K562 (cell line): Measurements from ENCODE around the gene ATG4D. TPM values are rescaled to one million over a fixed set of nuclear protein-coding genes. Genes with fewer than 3 reads are reported as not detected.

ENCODE experiments used
- E2F4 ChIP-seq: sonication (generic); formaldehyde crosslinking; IDR thresholded peaks from 2 replicates; pipeline ENCODE4 v1.8.0; 2022; ENCODE audit warnings: mild to moderate bottlenecking, low read depth, missing genetic modification reagents
- GATA2 ChIP-seq: sonication (generic); formaldehyde crosslinking; IDR thresholded peaks from 2 replicates; pipeline ENCODE4 v1.4.0; 2020; ENCODE audit warnings: mild to moderate bottlenecking, missing genetic modification reagents
- HNRNPL ChIP-seq: fragments of 200-400 bp; formaldehyde crosslinking; IDR thresholded peaks from 2 replicates; pipeline ENCODE4 v1.6.1; 2017; ENCODE audit warnings: low read depth, mild to moderate bottlenecking, low read length
- NFXL1 ChIP-seq: fragments of 450-650 bp; formaldehyde crosslinking; IDR thresholded peaks from 2 replicates; pipeline ENCODE4 v1.4.0; 2021; ENCODE audit warnings: mild to moderate bottlenecking
- PRMT5 ChIP-seq: sonication (generic); formaldehyde crosslinking; IDR thresholded peaks from 2 replicates; pipeline ENCODE4 v1.5.0; 2020; ENCODE audit warnings: missing genetic modification reagents
- RBM14 ChIP-seq: fragments of 200-400 bp; formaldehyde crosslinking; IDR thresholded peaks from 2 replicates; pipeline ENCODE4 v1.6.1; 2018; ENCODE audit warnings: low read depth, mild to moderate bottlenecking, low read length, moderate library complexity, borderline replicate concordance; ENCODE audit not compliant: insufficient read depth
- THRA ChIP-seq: fragments of 450-650 bp; IDR thresholded peaks from 2 replicates; pipeline ENCODE4 v1.6.1; 2017; ENCODE audit warnings: mild to moderate bottlenecking, moderate library complexity
- TRIM25 ChIP-seq: fragments of 450-650 bp; IDR thresholded peaks from 2 replicates; pipeline ENCODE4 v1.7.0; 2016; ENCODE audit warnings: borderline replicate concordance
- YBX1 ChIP-seq: fragments of 450-650 bp; IDR thresholded peaks from 2 replicates; pipeline ENCODE4 v1.7.1; 2016; ENCODE audit warnings: mild to moderate bottlenecking
- ZEB2 ChIP-seq: fragments of 450-650 bp; IDR thresholded peaks from 2 replicates; pipeline ENCODE4 v1.6.1; 2016
- ZNF217 ChIP-seq: sonication (generic); formaldehyde crosslinking; IDR thresholded peaks from 2 replicates; pipeline ENCODE4 v1.8.0; 2022; ENCODE audit warnings: mild to moderate bottlenecking, missing genetic modification reagents
- ZNF609 ChIP-seq: sonication (generic); formaldehyde crosslinking; IDR thresholded peaks from 2 replicates; pipeline ENCODE4 v1.8.1; 2023; ENCODE audit warnings: missing genetic modification reagents, mild to moderate bottlenecking, borderline replicate concordance
- ZNF76 ChIP-seq: fragments of 250-450 bp; sonication (Bioruptor Pico); IDR thresholded peaks from 2 replicates; pipeline ENCODE4 v1.4.0; 2020; ENCODE audit warnings: mild to moderate bottlenecking, moderate library complexity, borderline replicate concordance
- ZNF785 ChIP-seq: fragments of 250-450 bp; sonication (Bioruptor Pico); IDR thresholded peaks from 2 replicates; pipeline ENCODE4 v1.4.0; 2020; ENCODE audit warnings: mild to moderate bottlenecking
- polyA plus RNA-seq, 8 experiments: library from polyadenylated mRNA; depleted of rRNA in 4 of 8; stranded (reverse) in 5 of 8; unstranded in 3 of 8; fragments of >200 nt; fragmentation: Nextera tagmentation in 2 of 8; fragmentation: Illumina TruSeq in 1 of 8; extraction: Ambion mirVana in 2 of 8; extraction: Trizol in 1 of 8; gene quantifications; 2 replicates each; pipeline versions ENCODE4 v1.2.1 to v1.2.3, GENCODE V29; 2011 to 2014; ENCODE audit warnings: inconsistent platforms in 1 of 8, missing spikeins in 1 of 8
- total RNA-seq, 7 experiments: library from RNA; depleted of rRNA in 6 of 7; stranded (reverse); fragments of >200 nt in 6 of 7; fragmentation: Illumina TruSeq in 2 of 7; extraction: Trizol in 2 of 7; gene quantifications; 2 replicates each; pipeline versions ENCODE4 v1.2.1 to v1.2.3, GENCODE V29; 2011 to 2021; ENCODE audit warnings: low replicate concordance in 1 of 7
- TF ChIP-seq, protein P1 (sequence below): fragments of 450-650 bp; IDR thresholded peaks from 2 replicates; pipeline ENCODE4 v1.7.1; 2018; ENCODE audit warnings: mild to moderate bottlenecking, low read depth; ENCODE audit not compliant: partially characterized antibody

ATG4D gene
- total and polyA plus RNA-seq, 9 of the 15 experiments (the other 6 are each of a cell fraction or from before 2014, with no cell fraction given): 0.51 to 66.1 (median 22.9) TPM

DNA sequence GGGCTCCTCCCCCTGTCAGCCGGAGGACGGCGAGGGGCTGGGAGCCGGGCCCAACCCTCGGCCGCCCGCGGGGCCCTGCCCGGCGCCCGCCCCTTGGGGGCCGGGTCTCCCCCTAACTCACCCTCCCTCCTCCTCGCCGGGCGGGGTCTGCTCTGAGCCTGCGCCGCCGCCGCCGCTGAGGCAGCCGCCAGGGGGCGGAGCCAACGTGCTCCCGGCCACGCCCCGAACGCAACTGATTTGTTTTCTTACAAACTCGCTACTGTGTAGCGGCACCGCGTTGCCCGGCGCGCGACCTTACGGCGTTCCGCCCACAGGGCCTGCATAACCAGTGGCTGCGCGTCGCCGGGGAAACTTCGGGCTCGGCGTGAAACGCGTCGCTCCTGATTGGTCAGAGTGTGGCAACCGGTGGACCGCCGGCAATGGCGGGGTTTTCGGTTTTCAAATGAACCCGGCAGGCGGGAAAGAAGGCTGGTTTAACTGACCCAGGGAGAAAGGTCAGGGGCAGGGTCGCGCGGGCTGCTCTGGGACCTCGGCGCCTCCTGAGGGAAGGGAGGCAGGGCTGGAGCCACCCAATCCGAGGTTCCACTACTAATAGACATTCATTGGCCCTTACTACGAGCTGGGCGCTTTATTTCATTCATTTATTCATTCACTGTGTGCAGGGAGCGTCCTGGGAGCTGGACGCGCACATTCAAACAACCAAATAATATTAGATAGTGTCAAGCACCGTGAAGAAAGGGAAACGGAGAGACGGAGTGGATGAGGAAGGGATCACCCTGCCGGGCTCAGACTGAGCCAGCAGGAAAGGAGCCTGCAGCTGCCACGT lies 25.3 kb downstream of the ATG4D start, which contains the start of gene CDKN2D (continued):
- no peak for TF ChIP-seq THRA
- no peak for TF ChIP-seq ZEB2
- no peak for TF ChIP-seq PRMT5 (CRISPR knock-in tag)
- TF ChIP-seq E2F4 (CRISPR knock-in tag): peak; percentile 98
- TF ChIP-seq ZNF609 (CRISPR knock-in tag): no peak
- TF ChIP-seq ZNF76 (CRISPR knock-in tag): no peak
- TF ChIP-seq HNRNPL: no peak
- no peak for TF ChIP-seq YBX1
- TF ChIP-seq NFXL1 (CRISPR knock-in tag): no peak
- TF ChIP-seq RBM14: no peak
- TF ChIP-seq GATA2 (CRISPR knock-in tag): no peak
- TF ChIP-seq TRIM25: no peak
- no peak for TF ChIP-seq ZNF785 (CRISPR knock-in tag)
- TF ChIP-seq, protein P1, sequence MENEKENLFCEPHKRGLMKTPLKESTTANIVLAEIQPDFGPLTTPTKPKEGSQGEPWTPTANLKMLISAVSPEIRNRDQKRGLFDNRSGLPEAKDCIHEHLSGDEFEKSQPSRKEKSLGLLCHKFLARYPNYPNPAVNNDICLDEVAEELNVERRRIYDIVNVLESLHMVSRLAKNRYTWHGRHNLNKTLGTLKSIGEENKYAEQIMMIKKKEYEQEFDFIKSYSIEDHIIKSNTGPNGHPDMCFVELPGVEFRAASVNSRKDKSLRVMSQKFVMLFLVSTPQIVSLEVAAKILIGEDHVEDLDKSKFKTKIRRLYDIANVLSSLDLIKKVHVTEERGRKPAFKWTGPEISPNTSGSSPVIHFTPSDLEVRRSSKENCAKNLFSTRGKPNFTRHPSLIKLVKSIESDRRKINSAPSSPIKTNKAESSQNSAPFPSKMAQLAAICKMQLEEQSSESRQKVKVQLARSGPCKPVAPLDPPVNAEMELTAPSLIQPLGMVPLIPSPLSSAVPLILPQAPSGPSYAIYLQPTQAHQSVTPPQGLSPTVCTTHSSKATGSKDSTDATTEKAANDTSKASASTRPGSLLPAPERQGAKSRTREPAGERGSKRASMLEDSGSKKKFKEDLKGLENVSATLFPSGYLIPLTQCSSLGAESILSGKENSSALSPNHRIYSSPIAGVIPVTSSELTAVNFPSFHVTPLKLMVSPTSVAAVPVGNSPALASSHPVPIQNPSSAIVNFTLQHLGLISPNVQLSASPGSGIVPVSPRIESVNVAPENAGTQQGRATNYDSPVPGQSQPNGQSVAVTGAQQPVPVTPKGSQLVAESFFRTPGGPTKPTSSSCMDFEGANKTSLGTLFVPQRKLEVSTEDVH: peak; percentile 84
- TF ChIP-seq ZNF217 (CRISPR knock-in tag): no peak
